Right lobe of liver (tissue), 6 donors: Measurements from ENCODE around the gene NAV2. TPM values are rescaled to one million over a fixed set of nuclear protein-coding genes. Genes with fewer than 3 reads are reported as not detected.

ENCODE experiments used
- ATAC-seq, 4 donors: fragments of 200-7000 bp; cut with Tn5 transposase; one replicate each; pipeline ENCODE4 v1.9.1; 2020; ENCODE audit warnings: mild to moderate bottlenecking in 4 of 4, moderate library complexity in 4 of 4
- DNase-seq, 3 donors: peaks; one replicate each; pipeline ENCODE4 v3.0.0-alpha.2; 2020
- H3K27ac ChIP-seq, 3 donors: fragments of 200-600 bp; one replicate each; pipeline ENCODE4 v1.8.0; 2022
- H3K27me3 ChIP-seq, 2 donors: fragments of 200-600 bp; one replicate each; pipeline ENCODE4 v1.8.0; 2022
- H3K36me3 ChIP-seq, 4 donors: fragments of 200-600 bp; sonication (generic) in 1 of 4; one replicate each; pipeline versions ENCODE4 v1.5.1 to v1.8.0; 2017 to 2022; ENCODE audit warnings: control low read depth in 1 of 4
- H3K4me1 ChIP-seq, 4 donors: fragments of 200-600 bp; sonication (generic) in 1 of 4; one replicate each; pipeline versions ENCODE4 v1.5.1 to v1.8.0; 2017 to 2022; ENCODE audit warnings: control low read depth in 1 of 4
- H3K4me3 ChIP-seq, 3 donors: fragments of 200-600 bp; one replicate each; pipeline ENCODE4 v1.8.0; 2022
- H3K9me3 ChIP-seq, 4 donors: fragments of 200-600 bp; sonication (generic) in 1 of 4; one replicate each; pipeline versions ENCODE4 v1.5.1 to v1.8.0; 2017 to 2022; ENCODE audit warnings: control low read depth in 1 of 4
- POLR2A ChIP-seq: fragments of 450-650 bp; IDR thresholded peaks from one replicate; pipeline ENCODE4 v1.6.1; 2017; ENCODE audit warnings: antibody characterized with exemption, mild to moderate bottlenecking
- WGBS: methylation state at CpG from one replicate; pipeline ENCODE4 v1.1.6; 2018; ENCODE audit warnings: low coverage, low lambda C conversion rate; ENCODE audit not compliant: insufficient coverage; ENCODE audit errors: missing lambda C conversion rate; 5-methylcytosine and 5-hydroxymethylcytosine counted together
- intact Hi-C, 2 donors: fragments of 100-400 bp; cut with DNase I; formaldehyde crosslinking; loops; one replicate each; pipeline versions ENCODE4 v1.11.2 to v1.14.1; 2022
- total RNA-seq, 6 experiments: library from RNA; depleted of rRNA in 2 of 6; stranded (reverse); fragments of >200 nt in 2 of 6; fragmentation: NEBNext Ultra II Directional in 3 of 6; extraction: Animal tissue kit (Norgen Biotek cat#: 25700) in 3 of 6; gene quantifications; one replicate each; pipeline versions ENCODE4 v1.1.0 to v1.2.4, GENCODE V29; 2016 to 2023
- TF ChIP-seq, protein P1 (sequence below), 4 donors: fragments of 200-600 bp in 3 of 4; fragments of 450-650 bp in 1 of 4; IDR thresholded peaks; one replicate each; pipeline versions ENCODE4 v1.5.1 to v1.8.0; 2016 to 2022; ENCODE audit warnings: antibody characterized with exemption in 4 of 4, mild to moderate bottlenecking in 2 of 4
- donor health status: DM: no; HTN: yes; CAD: no.
- donor health status: DM: no; HTN: no; CAD: no.
- donor health status: DM: no; HTN: no; CAD: no.
- donor health status: DM: no; HTN: yes; CAD: no.
- donor health status: DM: no; HTN: yes; CAD: no.

The NAV2 gene
- total RNA-seq, 6 experiments from 2014 or later = 15.5 to 69.2 (median 37.1) TPM

DNA sequence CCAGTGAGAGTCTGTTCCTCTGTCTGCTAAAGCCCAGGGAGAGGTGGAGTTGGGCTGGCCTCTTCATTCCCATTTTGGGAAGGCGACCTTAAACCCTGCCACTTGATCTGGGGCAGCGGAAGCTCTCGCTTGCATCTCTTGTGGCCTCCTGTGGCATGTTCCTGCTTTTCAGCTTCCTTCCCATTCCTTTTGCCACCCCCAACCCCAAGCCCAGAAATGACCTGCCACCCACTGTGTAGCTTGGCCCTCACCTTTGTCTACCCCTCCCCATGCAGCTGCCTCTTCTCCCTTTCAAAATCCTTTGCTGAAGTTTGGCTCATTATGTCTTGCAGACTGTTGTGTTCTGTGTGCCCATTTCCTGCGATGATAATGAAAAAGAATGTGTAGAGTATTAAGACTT, 337.4 kb downstream of the NAV2 start:
- peaks cover 0 to 4% (median 0%) of the 10 kb centered on the region in 4 donors for H3K4me1 ChIP-seq
- intact Hi-C loops = no loop called here
- no peak overlapping the region for H3K4me3 ChIP-seq
- peaks cover 0 to 44% (median 29%) of the 10 kb centered on the region in 4 donors for H3K36me3 ChIP-seq
- TF ChIP-seq POLR2A = no peak
- TF ChIP-seq, protein P1, sequence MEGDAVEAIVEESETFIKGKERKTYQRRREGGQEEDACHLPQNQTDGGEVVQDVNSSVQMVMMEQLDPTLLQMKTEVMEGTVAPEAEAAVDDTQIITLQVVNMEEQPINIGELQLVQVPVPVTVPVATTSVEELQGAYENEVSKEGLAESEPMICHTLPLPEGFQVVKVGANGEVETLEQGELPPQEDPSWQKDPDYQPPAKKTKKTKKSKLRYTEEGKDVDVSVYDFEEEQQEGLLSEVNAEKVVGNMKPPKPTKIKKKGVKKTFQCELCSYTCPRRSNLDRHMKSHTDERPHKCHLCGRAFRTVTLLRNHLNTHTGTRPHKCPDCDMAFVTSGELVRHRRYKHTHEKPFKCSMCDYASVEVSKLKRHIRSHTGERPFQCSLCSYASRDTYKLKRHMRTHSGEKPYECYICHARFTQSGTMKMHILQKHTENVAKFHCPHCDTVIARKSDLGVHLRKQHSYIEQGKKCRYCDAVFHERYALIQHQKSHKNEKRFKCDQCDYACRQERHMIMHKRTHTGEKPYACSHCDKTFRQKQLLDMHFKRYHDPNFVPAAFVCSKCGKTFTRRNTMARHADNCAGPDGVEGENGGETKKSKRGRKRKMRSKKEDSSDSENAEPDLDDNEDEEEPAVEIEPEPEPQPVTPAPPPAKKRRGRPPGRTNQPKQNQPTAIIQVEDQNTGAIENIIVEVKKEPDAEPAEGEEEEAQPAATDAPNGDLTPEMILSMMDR (IDR thresholded peaks at IDR 0.05) = no peak
- no peaks in the 10 kb centered on the region for H3K27me3 ChIP-seq
- 90% methylated on average over 2 of the region's 4 CpGs for WGBS
- ATAC-seq (no peak), DNase-seq (no peak)
- H3K9me3 ChIP-seq = no peaks in the 10 kb centered on the region
- no peak overlapping the region for H3K27ac ChIP-seq

DNA sequence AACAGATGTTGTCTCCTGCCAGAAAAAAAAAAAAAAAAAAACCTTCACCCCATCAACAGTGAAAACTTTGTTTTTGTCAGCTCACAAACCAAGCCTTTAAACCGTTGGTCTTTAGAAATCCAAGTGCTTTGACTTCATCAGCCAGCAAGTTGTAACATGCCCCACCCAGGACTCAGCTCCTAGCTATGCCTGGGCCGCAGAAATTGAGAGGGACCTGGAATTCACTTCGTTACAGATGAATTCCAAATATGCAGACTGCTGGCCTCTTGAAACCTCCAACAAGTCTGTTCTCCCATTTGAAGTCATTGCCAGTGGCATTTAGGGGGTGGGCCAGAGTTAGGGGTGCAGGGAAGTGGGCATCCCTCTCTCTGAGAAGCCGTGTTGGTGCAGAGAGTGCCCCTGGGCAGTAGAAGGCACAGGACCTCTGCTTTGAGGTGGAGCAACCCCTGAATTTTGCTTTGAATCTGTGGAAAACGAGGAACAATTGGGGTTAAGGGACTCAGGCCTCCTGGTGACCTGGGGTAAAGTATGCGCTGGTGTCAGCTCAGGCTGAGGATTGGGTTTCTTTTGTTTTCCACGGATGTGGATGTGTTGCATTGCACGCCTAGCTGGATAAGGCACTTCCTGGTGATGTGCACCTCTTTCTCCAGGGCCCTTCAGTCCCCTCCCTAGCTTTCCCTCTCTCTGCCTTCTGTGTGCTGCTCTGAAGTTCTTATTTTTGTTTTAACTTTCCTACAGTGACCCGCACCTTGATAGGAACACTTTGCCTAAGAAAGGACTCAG, 338.1 kb downstream of the NAV2 start:
- Histone ChIP-seq H3K4me1 (no peaks in the 10 kb centered on the region), H3K36me3 (peaks cover 0 to 44% (median 32%) of the 10 kb centered on the region in 4 donors), H3K9me3 (no peaks in the 10 kb centered on the region), H3K4me3 (no peak overlapping the region), H3K27ac (no peak overlapping the region), H3K27me3 (no peaks in the 10 kb centered on the region)
- ATAC-seq (no peak), DNase-seq (no peak)
- TF ChIP-seq POLR2A = no peak
- TF ChIP-seq, protein P1 (IDR thresholded peaks at IDR 0.05) = no peak
- WGBS = 79% methylated on average over 8 of the region's 9 CpGs
- intact Hi-C loops = no loop called here

DNA sequence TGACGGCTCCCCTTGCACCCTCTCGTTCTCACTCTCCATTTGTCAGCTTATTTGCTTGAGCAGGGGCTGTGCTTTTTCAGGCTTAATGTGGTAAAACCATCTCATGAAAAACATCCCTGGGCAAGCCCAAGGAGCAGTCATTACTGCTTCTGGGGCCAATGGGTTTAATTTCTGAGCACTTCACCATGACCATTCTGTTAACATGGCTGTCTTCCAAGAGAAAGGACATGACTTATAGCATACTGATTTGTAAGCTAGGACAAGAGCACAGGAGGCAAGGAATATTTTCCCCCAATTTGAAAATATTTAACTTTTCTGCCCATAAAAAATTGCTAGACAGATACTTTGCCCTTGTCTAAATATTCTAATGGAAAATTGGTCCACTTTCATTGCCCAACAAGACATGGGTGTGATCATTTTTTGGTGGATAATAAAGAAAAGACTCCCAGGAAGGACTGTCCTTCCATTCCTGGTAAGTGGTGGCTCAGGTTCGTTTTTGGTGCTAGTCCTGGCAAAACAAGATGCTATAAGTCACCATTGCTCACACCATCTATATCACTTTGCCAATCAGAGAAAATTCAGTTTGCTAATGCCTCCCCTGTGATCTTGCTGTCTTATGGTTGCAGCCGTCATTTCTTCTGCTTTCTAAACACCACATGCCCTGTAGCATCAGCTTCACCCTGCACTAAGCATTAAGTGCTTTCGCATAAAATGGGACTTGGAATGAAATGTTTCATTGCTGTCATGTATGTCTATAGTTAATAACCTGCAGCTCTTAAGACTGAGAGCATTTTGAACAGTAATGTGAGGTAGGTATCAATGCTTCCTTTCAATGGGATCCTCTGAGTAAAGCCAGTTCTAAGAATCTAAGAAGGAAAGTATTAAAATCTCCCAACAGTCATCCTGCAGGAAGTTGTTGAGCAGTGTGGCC, 339.1 kb downstream of the NAV2 start:
- no peak for ATAC-seq
- intact Hi-C loops = no loop called here
- Histone ChIP-seq H3K4me3 (no peak overlapping the region), H3K9me3 (no peaks in the 10 kb centered on the region), H3K27ac (no peak overlapping the region), H3K27me3 (no peaks in the 10 kb centered on the region), H3K36me3 (peaks cover 0 to 53% (median 40%) of the 10 kb centered on the region in 4 donors), H3K4me1 (no peaks in the 10 kb centered on the region)
- TF ChIP-seq, protein P1 (IDR thresholded peaks at IDR 0.05) = no peak
- TF ChIP-seq POLR2A = no peak
- WGBS = 79% methylated on average over 5 of the region's 5 CpGs
- DNase-seq = no peak

- Histone ChIP-seq H3K27ac (no peak overlapping the region), H3K4me1 (peaks cover 0 to 6% (median 0%) of the 10 kb centered on the region in 4 donors), H3K4me3 (no peak overlapping the region), H3K9me3 (no peaks in the 10 kb centered on the region), H3K27me3 (no peaks in the 10 kb centered on the region), H3K36me3 (peaks cover 0 to 56% (median 40%) of the 10 kb centered on the region in 4 donors)
- intact Hi-C loops = no loop called here
- WGBS = 92% methylated on average over 4 of the region's 4 CpGs
- TF ChIP-seq, protein P1 (IDR thresholded peaks at IDR 0.05) = no peak
- TF ChIP-seq POLR2A = no peak
- no peak for DNase-seq
- no peak for ATAC-seq
These were observed 340.9 kb downstream of the NAV2 start for GRCh38 chr11:20053572-20053971.
